GM19240 (cell line): ENCODE data around the gene PDGFRA.

Experiments used
- DNase-seq: peaks from one replicate; pipeline ENCODE4 v3.0.0; 2011; ENCODE audit warnings: low spot score; ENCODE audit not compliant: insufficient read length

The PDGFRA gene

DNA sequence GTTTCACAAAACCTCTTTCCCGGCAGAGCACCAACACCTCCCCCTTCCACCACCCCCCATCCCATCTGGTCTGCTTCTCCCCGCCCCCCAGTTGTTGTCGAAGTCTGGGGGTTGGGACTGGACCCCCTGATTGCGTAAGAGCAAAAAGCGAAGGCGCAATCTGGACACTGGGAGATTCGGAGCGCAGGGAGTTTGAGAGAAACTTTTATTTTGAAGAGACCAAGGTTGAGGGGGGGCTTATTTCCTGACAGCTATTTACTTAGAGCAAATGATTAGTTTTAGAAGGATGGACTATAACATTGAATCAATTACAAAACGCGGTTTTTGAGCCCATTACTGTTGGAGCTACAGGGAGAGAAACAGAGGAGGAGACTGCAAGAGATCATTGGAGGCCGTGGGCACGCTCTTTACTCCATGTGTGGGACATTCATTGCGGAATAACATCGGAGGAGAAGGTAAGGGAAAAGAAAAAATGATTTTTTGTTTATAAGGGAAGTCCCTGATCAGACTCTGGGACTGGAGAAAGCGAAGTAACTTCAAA is at the start of gene PDGFRA:
Gene PDGFRA, plus strand, starts transcription at position 333 of the 541 bp plus-strand sequence. CDS start 29,476 bp downstream, outside the sequence.
- no peak for DNase-seq

GRCh38 chr4:54184581-54184980 is 44.5 kb upstream of the PDGFRA start:
- no peak for DNase-seq

- DNase-seq, result no peak
These were observed 43.9 kb upstream of the PDGFRA start for GRCh38 chr4:54185044-54185780.

DNA sequence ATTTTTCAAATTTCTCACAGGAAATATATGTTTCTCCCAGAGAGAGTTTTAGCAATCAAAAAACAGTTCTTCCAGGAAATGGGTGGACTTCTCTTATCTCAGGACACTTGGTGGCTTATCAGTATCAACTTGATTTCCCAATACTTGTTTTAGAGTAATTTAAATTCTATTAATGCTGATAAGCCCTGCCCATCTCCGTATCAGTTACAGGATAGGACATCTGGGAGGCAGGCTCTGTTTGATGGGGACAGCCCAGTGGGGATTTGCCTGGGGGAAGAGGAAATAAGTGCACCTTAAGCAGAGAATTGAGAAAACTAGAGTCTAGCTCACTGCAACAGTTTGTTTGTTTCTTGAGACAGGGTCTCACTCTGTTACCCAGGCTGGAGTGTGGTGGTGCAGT is 43.2 kb upstream of the PDGFRA start:
- no peak for DNase-seq

DNA sequence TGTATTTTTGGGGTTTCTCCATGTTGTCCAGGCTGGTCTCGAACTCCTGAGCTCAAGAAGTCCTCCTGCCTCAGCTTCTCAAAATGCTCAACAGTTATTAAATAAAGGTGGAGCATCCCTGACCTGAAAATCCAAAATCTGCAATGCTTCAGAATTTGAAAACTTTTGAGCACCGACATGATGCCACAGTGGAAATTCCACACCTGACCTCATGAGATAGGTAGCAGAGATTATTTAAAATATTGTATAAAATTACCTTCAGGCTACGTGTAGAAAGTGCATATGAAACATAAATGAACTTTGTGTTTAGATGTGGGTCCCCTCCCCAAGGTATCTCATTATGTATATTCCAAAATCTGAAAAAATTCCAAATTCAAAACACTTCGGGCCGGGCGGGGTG is 42.7 kb upstream of the PDGFRA start:
- no peak for DNase-seq

DNA sequence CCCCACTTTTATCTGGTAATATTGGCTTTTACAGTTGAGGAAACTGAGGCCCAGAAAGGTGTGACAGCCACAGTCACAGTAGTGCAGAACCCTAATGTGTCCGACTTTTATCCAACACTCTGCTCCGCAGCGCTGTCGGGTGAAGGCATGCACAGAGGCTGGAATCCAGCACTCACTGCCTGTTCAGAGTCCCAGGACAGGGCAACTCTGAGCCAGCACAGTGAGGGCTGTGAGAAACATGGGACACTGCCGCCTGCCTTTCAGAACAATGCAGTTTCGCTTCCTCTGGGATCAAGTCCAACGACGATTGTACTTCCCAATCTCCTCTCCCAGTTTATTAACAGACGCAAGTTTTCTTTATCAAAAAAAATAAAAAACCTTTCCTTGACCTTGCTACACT is 41.9 kb upstream of the PDGFRA start:
- no peak for DNase-seq

DNA sequence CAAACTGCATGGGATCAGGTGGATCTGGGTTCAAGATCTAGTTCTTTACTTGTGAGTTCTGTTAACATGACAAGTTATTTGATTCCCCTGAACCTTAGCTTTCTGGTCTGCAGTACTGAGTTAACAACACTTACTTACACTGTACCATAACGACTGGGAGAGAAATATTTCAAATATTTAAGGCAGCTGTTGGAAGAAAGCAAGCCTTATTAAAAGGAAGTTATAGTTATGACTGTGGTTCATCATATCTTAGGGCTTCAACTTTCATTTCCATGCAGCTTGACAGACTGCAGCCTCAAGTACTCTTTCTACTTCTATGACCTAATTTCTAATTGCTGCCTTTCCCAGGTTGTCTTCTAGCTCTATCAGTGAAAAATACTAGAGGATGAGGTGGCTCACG is 40.0 kb upstream of the PDGFRA start:
- no peak for DNase-seq

DNA sequence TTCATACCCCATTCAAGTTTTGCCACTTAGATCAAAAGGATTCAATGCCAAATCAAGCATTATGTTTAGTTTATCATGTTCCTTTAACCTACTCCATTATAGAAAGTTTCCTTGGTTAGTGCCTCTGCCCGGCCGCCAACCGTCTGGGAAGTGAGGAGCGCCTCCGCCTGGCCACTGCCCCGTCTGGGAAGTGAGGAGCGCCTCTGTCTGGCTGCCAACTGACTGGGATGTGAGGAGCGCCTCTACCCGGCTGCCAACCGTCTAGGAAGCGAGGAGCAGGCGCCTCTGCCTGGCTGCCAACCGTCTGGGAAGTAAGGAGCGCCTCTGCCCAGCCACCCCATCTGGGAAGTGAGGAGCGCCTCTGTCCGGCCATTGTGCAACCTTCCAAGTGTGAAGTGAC is 36.3 kb upstream of the PDGFRA start:
- DNase-seq, result no peak

GRCh38 chr4:54197926-54198325 is 31.2 kb upstream of the PDGFRA start:
- DNase-seq, result no peak

DNA sequence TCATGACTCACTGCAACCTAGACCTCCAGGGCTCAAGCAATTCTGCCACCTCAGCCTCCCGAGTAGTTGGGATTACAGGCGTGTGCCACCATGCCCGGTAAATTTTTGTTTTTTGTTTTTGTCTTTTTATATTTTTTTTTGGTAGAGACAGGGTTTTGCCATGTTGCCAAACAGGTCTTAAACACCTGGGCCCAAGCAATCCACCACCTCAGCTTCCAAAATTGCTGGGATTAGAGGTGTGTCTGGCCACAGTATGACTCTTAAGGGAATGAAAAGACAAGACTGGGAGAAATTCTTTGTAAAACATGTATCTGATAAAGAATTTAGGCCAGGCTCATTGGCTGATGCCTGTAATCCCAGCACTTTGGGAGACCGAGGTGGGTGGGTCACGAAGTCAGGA is 29.2 kb upstream of the PDGFRA start:
- no peak for DNase-seq

DNA sequence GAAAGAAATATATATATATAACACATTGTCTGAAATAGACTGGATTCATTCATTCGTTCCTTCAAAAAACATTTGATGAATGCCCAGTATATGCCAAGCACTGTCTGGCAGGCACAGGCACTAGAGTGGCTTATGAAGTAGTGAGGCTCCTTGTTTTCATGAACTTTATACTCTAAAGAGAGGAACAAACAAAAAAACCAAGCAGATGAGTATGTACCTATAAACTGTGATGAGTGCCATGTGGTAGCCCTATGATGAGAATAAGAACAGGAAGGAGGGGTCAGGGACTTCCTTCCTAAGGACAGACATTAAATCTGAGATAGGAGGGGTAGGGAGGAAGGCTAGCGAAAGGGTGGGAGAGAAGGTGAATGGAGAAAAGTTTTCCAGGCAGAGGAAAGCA is 19.5 kb upstream of the PDGFRA start:
- DNase-seq, result no peak

GRCh38 chr4:54213001-54213400 is 16.1 kb upstream of the PDGFRA start:
- no peak for DNase-seq

GRCh38 chr4:54213761-54214160 is 15.3 kb upstream of the PDGFRA start:
- no peak for DNase-seq

DNA sequence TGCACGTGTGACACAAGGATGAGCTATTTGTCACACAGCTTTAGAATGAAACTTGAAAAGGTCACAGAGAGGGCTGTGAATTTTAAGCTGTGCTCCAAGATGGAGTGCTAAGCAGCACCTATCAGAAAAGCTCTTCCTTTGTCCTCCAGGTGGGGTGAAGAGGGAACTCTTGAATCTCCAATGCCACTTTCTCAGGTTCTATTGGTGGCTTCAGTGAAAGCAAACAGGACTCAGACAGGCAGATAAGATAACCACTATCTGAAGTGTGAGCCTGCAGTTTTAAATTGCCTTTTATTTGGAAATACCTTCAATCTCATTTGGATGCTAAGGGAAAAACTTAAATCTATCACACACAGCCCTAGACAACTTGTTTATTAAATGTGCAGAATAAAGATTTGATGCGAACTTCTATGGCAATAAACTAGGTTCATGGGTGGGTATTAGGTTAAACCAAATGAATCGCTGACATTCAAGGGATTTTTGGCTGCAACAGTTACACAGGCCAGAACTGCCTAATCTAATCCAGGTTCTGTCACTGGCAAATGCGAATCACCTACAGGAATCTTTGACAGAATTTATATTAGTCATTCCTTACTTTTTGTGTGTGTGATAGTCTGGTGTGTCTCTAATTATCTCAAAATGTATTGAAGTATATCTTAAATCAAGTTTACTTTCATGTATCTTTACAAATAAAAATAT is 13.6 kb upstream of the PDGFRA start:
- no peak for DNase-seq

DNA sequence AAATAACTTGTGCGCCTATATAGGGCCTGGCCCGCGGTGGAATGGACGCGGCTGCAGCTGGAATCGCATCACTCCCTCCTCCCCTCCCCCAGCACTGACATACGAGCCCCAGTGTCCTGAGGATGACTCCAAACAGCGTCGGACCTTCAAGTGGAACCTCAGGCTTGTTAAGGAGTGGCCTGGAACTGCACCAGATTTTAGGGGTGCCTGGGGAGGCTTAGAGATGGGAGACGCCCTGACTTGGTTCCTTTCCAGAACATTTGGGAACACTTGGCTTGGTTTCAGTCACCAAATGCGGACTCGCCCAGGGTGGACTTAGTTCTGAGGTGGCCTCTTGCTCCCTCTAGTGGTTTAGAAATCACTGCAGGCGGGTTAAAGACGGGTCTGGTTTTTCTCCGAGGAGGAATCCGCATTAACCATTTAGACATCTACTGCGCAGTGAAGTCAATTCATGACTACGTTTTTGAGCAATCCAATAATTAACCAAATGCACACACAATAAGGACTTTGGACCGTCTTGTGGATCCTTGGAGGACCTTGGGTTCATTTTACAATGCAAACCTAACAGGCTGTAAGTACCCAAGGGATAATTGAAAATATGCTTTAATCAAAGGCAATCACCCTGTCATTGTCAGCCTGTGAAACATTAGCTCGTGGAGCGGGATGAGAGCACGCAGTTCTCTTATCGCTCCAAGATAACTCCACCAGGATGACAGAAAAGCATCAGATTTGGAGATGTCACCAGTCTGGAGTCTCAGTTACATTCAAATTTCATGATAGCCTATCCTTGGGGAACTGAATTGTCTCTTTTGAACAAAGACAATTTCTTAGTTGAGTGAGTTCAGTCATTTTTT is 11.2 kb upstream of the PDGFRA start:
- peak; percentile 58 for DNase-seq

DNA sequence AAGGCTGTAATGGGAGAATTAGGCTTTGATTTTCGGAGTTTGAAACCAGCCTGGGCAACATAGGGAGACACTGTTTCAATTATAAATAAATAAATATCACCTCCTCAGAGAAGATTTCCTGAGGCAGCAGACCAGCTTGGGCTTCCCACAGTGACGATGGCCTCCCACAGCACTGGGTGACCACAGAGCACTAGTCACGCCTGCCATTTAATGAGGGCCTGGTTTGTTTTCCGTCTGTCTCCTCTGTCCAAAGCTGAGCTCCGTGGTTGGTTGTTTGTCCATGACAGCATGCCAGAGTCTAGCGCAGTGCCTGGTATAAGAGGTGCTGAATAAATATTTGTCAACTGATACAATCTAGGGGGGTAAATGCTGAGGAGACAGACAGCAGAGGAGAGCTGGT is 10.4 kb upstream of the PDGFRA start:
- no peak for DNase-seq

DNA sequence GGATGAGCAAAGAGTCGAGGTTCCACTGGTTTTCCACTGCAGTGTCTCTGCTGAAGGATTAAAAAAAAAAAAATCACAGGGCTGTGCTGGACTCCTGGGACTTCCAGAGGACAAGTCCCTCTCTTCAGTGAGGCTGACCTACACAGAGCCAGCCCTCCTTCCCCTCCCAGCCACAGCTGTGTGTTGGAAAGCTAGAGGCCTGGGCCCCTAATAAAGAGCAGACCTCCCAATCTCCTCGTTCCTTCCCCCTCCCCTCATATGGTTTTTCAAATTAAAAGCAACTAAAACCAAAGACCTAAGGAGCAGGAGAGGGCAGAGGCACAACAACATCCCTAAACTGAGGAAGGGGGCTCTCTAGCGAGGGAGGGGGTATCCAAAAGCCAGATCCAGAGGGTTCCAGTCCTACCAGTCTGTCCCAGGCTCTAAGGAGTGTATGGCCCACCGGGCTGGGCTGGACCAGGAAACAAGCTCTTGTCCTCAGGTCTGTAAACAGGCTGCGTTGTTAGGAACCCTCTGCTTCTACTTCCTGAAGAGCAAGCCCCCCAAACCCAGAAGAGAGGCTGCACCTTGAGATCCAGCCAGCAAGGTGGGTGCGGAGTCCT is 4.0 kb upstream of the PDGFRA start:
- no peak for DNase-seq

- no peak for DNase-seq
These were observed 3.3 kb upstream of the PDGFRA start for GRCh38 chr4:54225598-54226403.

- no peak for DNase-seq
These were observed 2.5 kb upstream of the PDGFRA start for GRCh38 chr4:54226404-54227255.
